Body of pancreas (tissue), 4 donors: ENCODE data around the gene HAUS7. TPM values are rescaled to one million over a fixed set of nuclear protein-coding genes. Genes with fewer than 3 reads are reported as not detected.
A peak's percentile ranks its signal among the peaks of the same experiment; 100 is the strongest.

Experiments used
- ATAC-seq: fragments of 150-250 bp; one replicate; pipeline ENCODE4 v1.9.1; 2016
- DNase-seq, 4 donors: peaks; one replicate each; pipeline ENCODE4 v3.0.0-alpha.2; 2019
- H3K27ac ChIP-seq, 4 donors: fragments of 200-600 bp; sonication (generic); 1 replicate in 3 of 4; 2 replicates in 1 of 4; pipeline versions ENCODE4 v1.5.1 to v1.6.1; 2016 to 2019; ENCODE audit warnings: mild to moderate bottlenecking in 1 of 4, mixed read lengths in 1 of 4, moderate library complexity in 1 of 4
- H3K27me3 ChIP-seq, 2 donors: fragments of 200-600 bp; sonication (generic); one replicate each; pipeline ENCODE4 v1.6.0; 2016; ENCODE audit warnings: mild to moderate bottlenecking in 1 of 2
- H3K36me3 ChIP-seq, 2 donors: fragments of 200-600 bp; sonication (generic); replicated peaks in 1 of 2; 2 replicates each; pipeline ENCODE4 v1.5.1; 2016; ENCODE audit warnings: low read depth in 2 of 2; ENCODE audit not compliant: insufficient read depth in 1 of 2
- H3K4me1 ChIP-seq: fragments of 200-600 bp; sonication (generic); one replicate; pipeline ENCODE4 v1.6.0; 2016
- H3K4me3 ChIP-seq, 2 donors: fragments of 200-600 bp; sonication (generic); 1 replicate in 1 of 2; 2 replicates in 1 of 2; pipeline ENCODE4 v1.5.1; 2016 to 2019
- H3K9me3 ChIP-seq, 3 donors: fragments of 200-600 bp; sonication (generic); 1 replicate in 2 of 3; 2 replicates in 1 of 3; pipeline ENCODE4 v1.5.1; 2016
- CTCF ChIP-seq, 7 experiments: fragments of 450-650 bp in 4 of 7; fragments of 200-600 bp in 3 of 7; sonication (generic) in 3 of 7; IDR thresholded peaks; one replicate each; pipeline ENCODE4 v1.5.1; 2016 to 2019; ENCODE audit warnings: antibody characterized with exemption in 7 of 7
- POLR2A ChIP-seq, 3 donors: fragments of 450-650 bp; IDR thresholded peaks; one replicate each; pipeline ENCODE4 v1.6.1; 2016; ENCODE audit warnings: antibody characterized with exemption in 3 of 3, mild to moderate bottlenecking in 2 of 3
- WGBS, 2 donors: methylation state at CpG; one replicate each; pipeline ENCODE4 v1.1.5; 2017; 5-methylcytosine and 5-hydroxymethylcytosine counted together
- intact Hi-C: fragments of 100-400 bp; cut with DNase I; formaldehyde crosslinking; loops from one replicate; pipeline ENCODE4 v1.15.1; 2023
- total RNA-seq, 2 donors: library from RNA; depleted of rRNA; stranded (reverse); fragments of >200 nt; gene quantifications; one replicate each; pipeline ENCODE4 v1.1.0, GENCODE V29; 2016

HAUS7 gene
- total RNA-seq, result 10 to 100 TPM in 1 of 2 donors, 1 to 10 TPM in 1; 3.1 to 38.2 TPM

GRCh38 chrX:153470411-153471363, at the start of gene HAUS7:
HAUS7 (minus strand) TSS chrX:153470576; CDS start chrX:153470557, 19 bp downstream.
- DNase-seq (peak; percentile 88), ATAC-seq (peak; percentile 96)
- intact Hi-C loops, result no loop called here
- peak in 2 of 3 donors; percentile 45 to 47 for TF ChIP-seq POLR2A (IDR thresholded peaks at IDR 0.05)
- TF ChIP-seq CTCF (IDR thresholded peaks at IDR 0.05), result peak; percentile 43 to 80 (median 71)
- H3K4me1 ChIP-seq, result peaks cover 16% of the 10 kb centered on the region
- H3K4me3 ChIP-seq, result peak within 1 kb of the TSS in 1 of 2 donors; percentile 52
- peak within 1 kb of the TSS in 3 of 4 donors; percentile 1 to 71 (median 66) for H3K27ac ChIP-seq
- H3K36me3 ChIP-seq, result no peaks in the 10 kb centered on the region
- 21 to 94% methylated on average over 3 to 23 of the region's 70 CpGs for WGBS, 2 donors
- H3K27me3 ChIP-seq, result no peaks in the 10 kb centered on the region
- no peaks in the 10 kb centered on the region for H3K9me3 ChIP-seq

- Histone ChIP-seq H3K4me3 (no peak overlapping the region), H3K27me3 (no peaks in the 10 kb centered on the region), H3K4me1 (no peaks in the 10 kb centered on the region), H3K27ac (no peak overlapping the region), H3K36me3 (no peaks in the 10 kb centered on the region), H3K9me3 (no peaks in the 10 kb centered on the region)
- DNase-seq, result no peak
- intact Hi-C loops, result no loop called here
- no peak for ATAC-seq
- 34% methylated on average over 10 of the region's 21 CpGs; no CpG with 5 or more reads in 1 of the 2 donors for WGBS, 2 donors
- TF ChIP-seq POLR2A (IDR thresholded peaks at IDR 0.05), result no peak
These were observed 49.4 kb upstream of the HAUS7 start for GRCh38 chrX:153519569-153520286.

- ATAC-seq (no peak), DNase-seq (no peak)
- H3K36me3 ChIP-seq, result no peaks in the 10 kb centered on the region
- no peak overlapping the region for H3K4me3 ChIP-seq
- intact Hi-C loops, result no loop called here
- no peaks in the 10 kb centered on the region for H3K4me1 ChIP-seq
- no peaks in the 10 kb centered on the region for H3K9me3 ChIP-seq
- no peak overlapping the region for H3K27ac ChIP-seq
- no peaks in the 10 kb centered on the region for H3K27me3 ChIP-seq
- TF ChIP-seq CTCF (IDR thresholded peaks at IDR 0.05) (no peak), POLR2A (IDR thresholded peaks at IDR 0.05) (no peak)
- 0 to 40% methylated on average over 1 to 9 of the region's 70 CpGs for WGBS, 2 donors
These were observed 47.8 kb upstream of the HAUS7 start for GRCh38 chrX:153517946-153518834.

- 17% methylated on average over 3 of the region's 50 CpGs; no CpG with 5 or more reads in 1 of the 2 donors for WGBS, 2 donors
- no peak for TF ChIP-seq POLR2A (IDR thresholded peaks at IDR 0.05)
- TF ChIP-seq CTCF (IDR thresholded peaks at IDR 0.05), result no peak
- no peak for ATAC-seq
- no peaks in the 10 kb centered on the region for H3K36me3 ChIP-seq
- no peak for DNase-seq
- H3K4me1 ChIP-seq, result no peaks in the 10 kb centered on the region
- no peaks in the 10 kb centered on the region for H3K27me3 ChIP-seq
- no peak within 1 kb of the TSS for H3K4me3 ChIP-seq
- intact Hi-C loops, result no loop called here
- no peaks in the 10 kb centered on the region for H3K9me3 ChIP-seq
- no peak within 1 kb of the TSS for H3K27ac ChIP-seq
These were observed 47.0 kb upstream of the HAUS7 start, which contains the start of gene ATP2B3 for GRCh38 chrX:153517423-153517822. ATP2B3 (plus strand) TSS chrX:153517642; CDS start chrX:153536248, 18,606 bp downstream.
